PFSK-1 (cell line): ENCODE measurements around the gene LASP1.

Experiments
- FOXP2 ChIP-seq: optimal IDR thresholded peaks from 2 replicates; pipeline ENCODE3; 2011; ENCODE audit warnings: borderline replicate concordance, control low read depth, inconsistent platforms; ENCODE audit not compliant: insufficient read depth; ENCODE audit errors: extremely low read length, extremely low read depth
- POLR2AphosphoS5 ChIP-seq: IDR thresholded peaks from 2 replicates; pipeline ENCODE4 v1.6.1; 2012; ENCODE audit warnings: low read depth, mild to moderate bottlenecking, control low read depth, low read length, moderate library complexity
- SIN3A ChIP-seq: IDR thresholded peaks from 2 replicates; pipeline ENCODE4 v1.6.1; 2012; ENCODE audit warnings: mild to moderate bottlenecking, low read length, moderate library complexity, borderline replicate concordance; ENCODE audit not compliant: insufficient read depth
- TAF1 ChIP-seq: IDR thresholded peaks from 2 replicates; pipeline ENCODE4 v1.6.1; 2012; ENCODE audit warnings: low read length, control low read depth, borderline replicate concordance; ENCODE audit not compliant: insufficient read depth
- TF ChIP-seq, protein P1 (sequence below), 2 experiments: IDR thresholded peaks; 2 replicates each; pipeline versions ENCODE4 v1.6.1 to v1.8.0; 2011 to 2012; ENCODE audit warnings: low read depth in 2 of 2, low read length in 2 of 2, control low read depth in 1 of 2, inconsistent platforms in 1 of 2, mild to moderate bottlenecking in 1 of 2, moderate library complexity in 1 of 2; ENCODE audit not compliant: insufficient read depth in 1 of 2

The LASP1 gene

DNA sequence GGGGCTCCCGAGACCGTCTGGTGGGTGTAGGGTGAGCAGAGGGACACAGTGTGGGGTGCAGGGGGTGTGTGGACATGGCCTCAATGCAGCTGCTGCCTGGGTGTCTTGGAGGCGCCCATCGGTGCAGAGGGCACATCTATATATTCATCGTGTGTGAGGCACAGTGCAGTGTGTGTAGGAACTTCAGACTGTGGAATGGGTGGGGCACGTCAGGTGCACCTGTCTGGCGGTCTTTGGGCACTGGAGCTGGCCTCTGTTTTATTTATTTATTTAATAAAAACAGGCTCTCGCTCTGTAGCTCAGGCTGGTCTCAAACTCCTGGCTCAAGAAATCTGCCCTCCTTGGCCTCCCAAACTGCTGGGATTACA lies 16.8 kb downstream of the LASP1 start:
- TF ChIP-seq, protein P1, sequence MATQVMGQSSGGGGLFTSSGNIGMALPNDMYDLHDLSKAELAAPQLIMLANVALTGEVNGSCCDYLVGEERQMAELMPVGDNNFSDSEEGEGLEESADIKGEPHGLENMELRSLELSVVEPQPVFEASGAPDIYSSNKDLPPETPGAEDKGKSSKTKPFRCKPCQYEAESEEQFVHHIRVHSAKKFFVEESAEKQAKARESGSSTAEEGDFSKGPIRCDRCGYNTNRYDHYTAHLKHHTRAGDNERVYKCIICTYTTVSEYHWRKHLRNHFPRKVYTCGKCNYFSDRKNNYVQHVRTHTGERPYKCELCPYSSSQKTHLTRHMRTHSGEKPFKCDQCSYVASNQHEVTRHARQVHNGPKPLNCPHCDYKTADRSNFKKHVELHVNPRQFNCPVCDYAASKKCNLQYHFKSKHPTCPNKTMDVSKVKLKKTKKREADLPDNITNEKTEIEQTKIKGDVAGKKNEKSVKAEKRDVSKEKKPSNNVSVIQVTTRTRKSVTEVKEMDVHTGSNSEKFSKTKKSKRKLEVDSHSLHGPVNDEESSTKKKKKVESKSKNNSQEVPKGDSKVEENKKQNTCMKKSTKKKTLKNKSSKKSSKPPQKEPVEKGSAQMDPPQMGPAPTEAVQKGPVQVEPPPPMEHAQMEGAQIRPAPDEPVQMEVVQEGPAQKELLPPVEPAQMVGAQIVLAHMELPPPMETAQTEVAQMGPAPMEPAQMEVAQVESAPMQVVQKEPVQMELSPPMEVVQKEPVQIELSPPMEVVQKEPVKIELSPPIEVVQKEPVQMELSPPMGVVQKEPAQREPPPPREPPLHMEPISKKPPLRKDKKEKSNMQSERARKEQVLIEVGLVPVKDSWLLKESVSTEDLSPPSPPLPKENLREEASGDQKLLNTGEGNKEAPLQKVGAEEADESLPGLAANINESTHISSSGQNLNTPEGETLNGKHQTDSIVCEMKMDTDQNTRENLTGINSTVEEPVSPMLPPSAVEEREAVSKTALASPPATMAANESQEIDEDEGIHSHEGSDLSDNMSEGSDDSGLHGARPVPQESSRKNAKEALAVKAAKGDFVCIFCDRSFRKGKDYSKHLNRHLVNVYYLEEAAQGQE (IDR thresholded peaks at IDR 0.05; ENCODE audit: insufficient read depth in 1 of 2, low read depth in 2 of 2, low read length in 2 of 2), result no peak
- TF ChIP-seq TAF1 (no peak), POLR2AphosphoS5 (no peak), FOXP2 (no peak), SIN3A (no peak)

DNA sequence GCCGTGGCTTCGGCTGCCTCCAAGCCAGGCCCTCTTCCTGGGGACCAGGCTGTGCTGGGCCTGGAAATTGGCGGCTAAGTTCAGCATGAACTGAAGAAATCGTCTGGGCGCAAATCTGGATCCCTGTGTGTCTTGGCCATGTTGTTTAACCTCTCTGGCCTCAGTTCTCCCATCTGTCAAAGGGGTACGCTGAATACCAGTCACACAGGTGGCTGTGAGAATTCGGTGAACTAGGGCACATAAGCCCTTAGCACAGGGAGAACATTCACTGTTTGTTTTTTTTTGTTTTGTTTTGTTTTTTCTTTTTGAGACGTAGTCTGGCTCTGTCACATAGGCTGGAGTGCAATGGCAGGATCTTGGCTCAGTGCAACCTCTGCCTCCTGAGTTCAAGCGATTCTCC lies 19.0 kb downstream of the LASP1 start:
- TF ChIP-seq FOXP2, result no peak
- no peak for TF ChIP-seq POLR2AphosphoS5
- TF ChIP-seq TAF1, result no peak
- TF ChIP-seq, protein P1 (IDR thresholded peaks at IDR 0.05; ENCODE audit: insufficient read depth in 1 of 2, low read depth in 2 of 2, low read length in 2 of 2), result no peak
- no peak for TF ChIP-seq SIN3A

DNA sequence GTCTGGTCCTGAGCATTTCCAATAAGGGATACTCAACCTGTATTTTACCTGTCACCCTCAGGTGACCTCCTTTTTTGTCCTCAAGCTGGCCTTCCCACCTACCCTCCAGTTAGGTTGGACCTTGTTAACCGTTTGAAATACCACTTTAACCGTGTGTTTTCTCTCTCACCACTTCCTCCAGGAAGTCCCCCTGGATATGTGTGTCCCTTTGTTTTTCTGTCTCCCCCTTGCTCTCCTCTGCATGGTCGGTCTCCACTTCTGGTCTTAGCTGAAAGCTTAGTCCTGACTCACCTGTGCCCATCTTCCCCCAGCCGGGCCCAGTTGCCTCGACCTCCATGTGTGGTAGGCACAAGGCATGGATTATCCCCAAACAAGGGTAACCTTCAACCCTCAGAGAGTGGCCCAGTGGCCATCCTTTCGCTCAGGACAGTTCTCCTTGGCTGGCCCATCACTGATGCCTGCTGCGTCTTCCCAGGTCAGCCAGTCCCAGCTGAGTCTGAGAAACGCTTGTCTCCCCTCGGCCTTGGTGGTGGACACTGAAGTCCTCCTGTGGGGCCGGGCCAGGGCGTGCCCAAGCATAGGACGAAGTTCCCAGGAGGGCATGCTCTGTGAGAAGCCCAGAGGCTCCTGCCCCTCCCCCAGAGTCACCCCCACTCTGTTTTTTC lies 20.0 kb downstream of the LASP1 start:
- no peak for TF ChIP-seq TAF1

DNA sequence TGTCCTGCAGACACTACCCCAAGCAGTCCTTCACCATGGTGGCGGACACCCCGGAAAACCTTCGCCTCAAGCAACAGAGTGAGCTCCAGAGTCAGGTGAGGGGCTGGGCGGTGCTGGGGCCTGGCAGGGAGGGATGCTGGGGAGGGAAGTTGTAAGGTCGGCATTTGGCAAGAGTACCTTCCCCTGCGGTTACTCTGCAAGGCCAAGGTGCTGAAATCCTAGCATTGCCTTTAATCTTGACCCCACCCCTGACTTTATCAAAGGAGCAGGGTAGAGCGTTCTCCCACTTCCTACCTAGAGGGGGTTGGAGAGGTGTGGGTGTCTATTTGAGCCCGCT lies 20.5 kb downstream of the LASP1 start:
- TF ChIP-seq SIN3A, result no peak
- no peak for TF ChIP-seq FOXP2
- TF ChIP-seq POLR2AphosphoS5, result no peak
- TF ChIP-seq, protein P1 (IDR thresholded peaks at IDR 0.05; ENCODE audit: insufficient read depth in 1 of 2, low read depth in 2 of 2, low read length in 2 of 2), result no peak
- TF ChIP-seq TAF1, result no peak

DNA sequence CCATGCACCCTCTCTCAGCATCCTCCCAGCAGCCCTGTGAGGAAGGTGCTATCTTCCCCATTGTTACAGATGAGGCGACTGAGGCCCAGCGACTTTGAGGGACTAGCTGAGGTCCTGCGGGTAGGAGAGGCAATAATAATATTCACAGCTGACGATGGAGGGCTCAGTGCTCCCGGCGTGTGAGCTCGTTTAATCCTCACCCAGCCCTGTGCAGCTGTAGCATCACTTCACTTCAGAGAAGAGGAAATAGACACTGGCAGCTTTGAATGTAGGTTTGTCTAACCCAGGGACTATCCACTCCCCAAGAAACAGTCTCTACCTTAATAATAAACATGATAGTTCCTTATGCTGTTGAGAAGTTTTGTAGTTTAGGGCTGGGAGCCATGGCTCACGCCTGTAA lies 21.6 kb downstream of the LASP1 start:
- TF ChIP-seq POLR2AphosphoS5 (no peak), SIN3A (no peak), FOXP2 (no peak), TAF1 (no peak)
- TF ChIP-seq, protein P1 (IDR thresholded peaks at IDR 0.05; ENCODE audit: insufficient read depth in 1 of 2, low read depth in 2 of 2, low read length in 2 of 2), result no peak

DNA sequence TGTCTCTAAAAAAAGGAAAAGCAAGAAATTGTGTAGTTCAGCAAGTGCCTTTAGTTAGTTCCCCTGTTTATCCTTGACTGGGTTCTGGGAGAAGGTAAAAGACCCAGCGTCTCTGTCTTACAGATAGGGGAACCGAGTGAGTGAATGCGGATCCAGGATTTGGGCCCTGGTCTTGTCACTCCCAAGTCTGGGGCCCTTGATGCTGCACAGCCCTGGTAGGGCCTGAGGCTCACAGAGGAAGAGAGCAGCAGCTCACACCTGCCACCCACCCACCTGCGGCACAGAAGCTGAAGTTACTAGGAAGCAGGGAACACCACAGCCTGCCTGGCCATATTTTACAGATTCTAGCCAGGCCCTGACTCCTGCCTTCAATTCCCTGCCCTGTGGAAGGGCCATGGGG lies 22.2 kb downstream of the LASP1 start:
- TF ChIP-seq TAF1 (no peak), POLR2AphosphoS5 (no peak), SIN3A (no peak), FOXP2 (no peak)
- TF ChIP-seq, protein P1 (IDR thresholded peaks at IDR 0.05; ENCODE audit: insufficient read depth in 1 of 2, low read depth in 2 of 2, low read length in 2 of 2), result no peak
